ENCODE measurements around the gene PCYT2. TPM values are rescaled to one million over a fixed set of nuclear protein-coding genes. Genes with fewer than 3 reads are reported as not detected.
"Not testable (repeated sequence)": the region's sequence is repeated elsewhere in the genome, so short reads cannot be mapped to it uniquely, and the experiment has no call there.

PCYT2 gene
- 36.0 and 43.4 TPM in 2 replicates for total RNA-seq (2014; rRNA removed; shearing (Covaris generic))

DNA sequence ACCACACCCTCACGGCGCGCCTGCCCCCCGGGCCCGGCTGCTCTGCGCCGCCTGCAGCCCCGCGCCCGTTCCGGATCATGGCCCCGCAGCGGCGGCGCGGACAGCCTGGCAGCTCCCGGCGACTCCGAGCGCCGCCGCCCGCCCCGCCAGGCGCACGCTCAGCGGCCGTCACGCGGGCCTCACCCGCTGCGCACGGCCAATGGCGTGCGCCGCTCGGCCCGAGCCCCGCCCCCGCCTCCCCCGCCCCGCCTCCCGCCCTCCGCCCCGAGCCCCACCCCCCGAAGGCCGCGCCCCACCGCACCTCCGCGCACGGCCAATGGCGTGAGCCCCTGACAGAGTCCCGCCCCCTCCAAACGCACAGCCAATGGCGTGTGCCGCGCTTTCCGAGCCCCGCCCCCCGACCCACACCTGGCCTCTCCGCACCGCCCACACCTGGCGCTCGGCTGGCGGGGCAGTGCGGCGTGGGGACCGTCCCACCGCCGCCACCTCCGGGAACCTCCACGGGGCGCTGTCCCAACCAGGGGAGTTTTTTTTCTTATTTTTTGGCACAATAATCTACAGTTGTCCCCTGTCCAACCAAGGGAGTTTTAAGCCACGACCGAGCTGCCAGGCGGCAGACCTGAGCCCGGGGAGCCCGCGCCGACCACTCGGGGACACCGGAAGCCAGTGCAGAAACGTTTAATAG is at the start of gene PCYT2:
Gene PCYT2 (minus strand): TSS at position 123 of the 685 bp plus-strand sequence. CDS start 44 bp downstream, at position 79.
- DNase-seq (ENCODE audit: low read depth) = peak; percentile 74

DNA sequence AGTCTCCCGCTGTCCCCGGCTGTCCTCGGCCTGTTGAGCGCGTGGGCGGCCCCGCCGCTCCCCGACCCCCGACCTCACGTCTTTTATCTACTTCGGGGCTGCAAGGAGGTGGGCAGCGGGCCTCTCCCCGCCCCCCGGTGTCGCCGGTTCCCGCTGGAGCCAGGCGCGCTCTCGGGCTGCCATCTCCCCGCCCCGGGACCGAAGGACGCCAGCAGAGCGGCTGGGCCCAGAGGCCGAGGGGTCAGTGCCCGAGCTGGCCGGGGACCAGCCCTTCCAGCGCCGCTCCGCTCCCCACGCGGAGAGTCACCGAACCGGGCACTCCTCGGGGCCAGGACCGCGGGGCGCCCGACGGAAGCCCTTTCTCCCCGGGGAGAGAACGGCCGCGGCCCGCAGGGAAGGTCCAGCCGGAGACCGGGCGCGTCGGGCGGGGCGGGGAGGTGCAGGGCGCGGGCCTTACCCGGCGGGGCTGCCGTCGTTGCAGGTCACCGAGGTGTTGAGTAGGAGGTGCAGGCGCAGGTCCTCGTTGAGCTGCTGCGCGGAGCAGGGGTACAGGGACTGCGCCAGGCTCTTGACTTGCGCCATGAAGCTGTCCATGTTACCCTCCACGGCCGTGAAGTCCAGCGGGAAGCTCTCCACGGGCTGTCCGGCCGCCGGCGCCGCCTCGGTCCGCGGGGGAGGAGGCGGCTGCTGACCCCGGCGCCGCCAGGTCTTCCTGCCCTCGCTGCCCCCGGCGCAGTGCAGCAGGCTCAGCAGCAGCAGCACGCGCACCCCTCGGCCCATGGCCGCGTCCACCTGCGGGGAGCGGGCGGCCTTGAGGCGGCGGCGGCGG is 49.1 kb upstream of the PCYT2 start:
- no peak for DNase-seq (ENCODE audit: low read depth)

DNA sequence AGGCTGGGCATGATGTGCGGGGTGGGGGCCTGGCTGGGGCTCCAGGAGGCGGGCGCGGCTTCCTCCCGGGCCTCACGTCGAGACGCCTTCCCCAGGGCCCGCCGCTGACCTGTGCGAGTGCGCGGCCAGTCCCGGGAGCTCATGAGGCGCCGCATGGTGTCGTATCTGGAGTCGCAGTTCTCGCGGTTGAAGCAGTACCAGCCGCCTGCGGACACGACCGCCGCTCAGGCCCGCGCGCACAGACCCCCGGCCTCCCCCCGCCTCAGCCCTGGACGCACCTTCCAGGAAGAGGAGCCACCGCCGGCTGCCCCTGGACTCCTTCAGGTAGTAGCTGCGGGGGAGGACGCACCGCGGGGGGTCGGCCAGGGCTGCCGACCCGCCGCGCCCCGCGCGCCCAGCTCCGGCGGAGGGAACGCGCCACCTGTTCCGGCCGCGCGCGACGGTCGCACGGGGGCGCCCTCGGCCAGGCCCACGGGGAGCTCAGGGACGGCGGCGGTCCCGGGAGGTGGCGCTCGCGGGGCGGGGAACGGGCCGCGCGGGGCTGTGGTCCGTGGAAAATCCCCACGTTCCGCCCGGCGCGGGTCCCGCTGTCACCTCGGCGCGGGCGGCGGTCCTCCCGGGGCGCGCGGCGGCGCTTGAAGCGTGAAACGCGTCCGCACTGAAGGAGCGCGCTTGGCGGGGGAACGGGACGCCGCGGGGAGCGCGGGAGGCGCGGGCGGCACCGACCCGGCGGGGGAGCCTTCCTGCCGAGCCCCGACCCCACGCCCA is 48.3 kb upstream of the PCYT2 start:
- peak; percentile 41 for DNase-seq (ENCODE audit: low read depth)

DNA sequence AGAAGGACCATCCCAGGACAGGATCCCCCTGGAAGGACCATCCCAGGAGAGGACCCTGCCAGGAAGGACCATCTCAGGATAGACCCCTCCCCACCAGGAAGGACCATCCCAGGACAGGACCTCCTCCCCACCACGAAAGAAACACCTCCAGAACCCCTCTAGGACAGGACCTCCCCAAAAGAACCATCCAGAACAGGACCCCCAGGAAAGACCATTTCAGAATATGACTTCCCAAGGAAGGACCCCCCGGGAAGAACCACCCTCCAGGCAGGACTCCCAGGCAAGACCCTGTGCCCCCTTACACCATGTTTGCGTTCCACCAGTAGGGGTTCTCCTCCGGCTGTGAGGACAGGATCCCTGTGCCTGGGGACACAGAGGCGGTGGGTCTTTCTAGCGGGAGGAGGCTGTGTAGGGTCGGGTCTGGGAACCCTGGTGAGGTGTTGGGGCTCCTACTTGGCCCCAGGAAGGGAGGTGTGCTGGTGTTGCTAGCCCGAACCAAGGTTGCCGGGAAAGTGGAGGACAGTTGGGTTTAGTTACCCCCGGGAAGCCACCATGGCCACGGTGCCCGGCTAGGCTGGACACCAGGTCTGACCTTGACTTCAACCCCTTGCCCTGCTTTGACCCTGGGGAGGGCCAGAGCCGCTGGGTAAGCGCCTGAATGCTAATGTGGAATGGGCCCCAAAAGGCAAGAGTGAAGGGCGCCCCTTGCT is 47.6 kb upstream of the PCYT2 start:
- no peak for DNase-seq (ENCODE audit: low read depth)

DNA sequence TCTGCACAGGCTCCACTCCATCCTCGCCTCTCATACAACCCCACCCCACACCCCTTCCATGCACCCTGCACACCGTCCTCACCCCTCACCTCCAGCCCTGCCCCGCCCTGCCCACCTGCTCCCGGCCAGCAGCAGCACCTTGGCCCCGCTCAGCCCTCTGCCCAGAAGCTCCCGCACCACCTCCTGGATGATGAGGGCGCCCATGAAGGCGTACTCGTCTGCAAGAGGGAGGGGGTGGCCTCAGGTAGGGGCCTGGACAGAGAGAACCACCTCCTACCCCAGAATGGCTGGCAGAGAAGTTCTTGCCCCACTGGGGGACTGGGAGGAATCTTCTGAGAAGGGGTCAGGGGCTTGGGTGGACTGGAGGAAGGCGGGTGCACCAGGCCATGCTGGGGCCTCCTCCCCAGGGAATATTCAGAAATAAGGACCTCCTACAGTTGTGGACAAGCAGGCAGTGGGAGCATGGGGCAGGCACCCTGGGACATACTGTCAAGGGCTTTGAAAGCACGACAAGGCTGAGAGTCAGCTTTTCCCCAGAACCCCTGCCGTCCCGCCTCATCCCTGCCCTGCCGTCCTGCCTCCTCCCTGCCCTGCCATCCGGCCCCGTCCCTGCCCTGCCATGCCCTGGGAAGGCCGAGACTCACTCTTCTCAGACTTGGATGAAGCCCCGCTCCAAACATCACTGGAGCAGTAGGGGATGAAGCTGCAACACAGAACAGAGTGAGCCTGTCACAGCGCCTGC is 46.7 kb upstream of the PCYT2 start:
- no peak for DNase-seq (ENCODE audit: low read depth)

DNA sequence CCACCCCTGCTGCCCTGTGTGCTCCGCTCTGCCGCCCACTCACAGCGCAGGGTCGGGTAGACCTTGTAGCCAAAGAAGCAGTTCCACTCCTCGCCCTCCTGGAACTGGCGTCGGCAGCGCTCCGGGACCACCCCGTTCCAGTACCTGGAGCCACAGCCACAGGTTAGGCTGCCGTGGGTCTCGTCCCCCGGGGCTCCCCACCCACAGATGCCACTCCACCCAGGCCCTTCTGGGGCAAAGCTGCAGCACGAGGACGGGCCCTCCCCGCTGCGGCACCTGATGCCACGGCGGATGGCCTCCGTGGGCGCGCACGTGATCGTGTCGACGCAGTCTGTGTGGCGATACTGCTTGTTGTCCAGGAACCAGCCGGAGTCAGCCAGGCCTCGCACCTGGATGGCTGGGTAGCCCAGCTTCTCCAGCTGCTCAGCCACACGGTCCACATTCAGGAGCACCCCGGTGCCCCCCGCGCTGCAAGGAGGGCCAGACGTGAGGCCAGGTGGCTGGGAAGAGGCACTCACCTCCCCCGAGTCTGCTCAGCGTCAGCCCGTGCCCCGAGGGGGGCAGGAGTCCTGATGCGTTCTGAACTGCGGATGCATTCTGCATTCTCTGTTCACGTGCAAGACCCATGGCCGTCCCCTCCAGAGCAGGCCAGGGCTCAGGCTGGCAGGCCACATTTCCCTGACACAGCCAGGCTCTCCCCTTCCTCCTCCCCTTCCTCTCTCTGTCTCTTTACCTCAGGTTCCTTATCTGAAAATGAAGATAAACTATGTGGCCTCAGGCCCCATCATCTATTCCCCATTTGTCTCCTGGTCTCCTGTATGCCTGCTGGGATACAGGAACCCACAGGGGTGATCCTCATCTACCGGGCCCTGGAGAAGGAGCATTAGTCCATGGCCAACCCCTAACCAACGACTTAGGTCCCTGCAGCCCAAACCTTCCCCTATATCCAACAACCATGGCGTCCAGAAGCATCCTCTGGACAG is 45.7 kb upstream of the PCYT2 start:
- DNase-seq (ENCODE audit: low read depth) = no peak

DNA sequence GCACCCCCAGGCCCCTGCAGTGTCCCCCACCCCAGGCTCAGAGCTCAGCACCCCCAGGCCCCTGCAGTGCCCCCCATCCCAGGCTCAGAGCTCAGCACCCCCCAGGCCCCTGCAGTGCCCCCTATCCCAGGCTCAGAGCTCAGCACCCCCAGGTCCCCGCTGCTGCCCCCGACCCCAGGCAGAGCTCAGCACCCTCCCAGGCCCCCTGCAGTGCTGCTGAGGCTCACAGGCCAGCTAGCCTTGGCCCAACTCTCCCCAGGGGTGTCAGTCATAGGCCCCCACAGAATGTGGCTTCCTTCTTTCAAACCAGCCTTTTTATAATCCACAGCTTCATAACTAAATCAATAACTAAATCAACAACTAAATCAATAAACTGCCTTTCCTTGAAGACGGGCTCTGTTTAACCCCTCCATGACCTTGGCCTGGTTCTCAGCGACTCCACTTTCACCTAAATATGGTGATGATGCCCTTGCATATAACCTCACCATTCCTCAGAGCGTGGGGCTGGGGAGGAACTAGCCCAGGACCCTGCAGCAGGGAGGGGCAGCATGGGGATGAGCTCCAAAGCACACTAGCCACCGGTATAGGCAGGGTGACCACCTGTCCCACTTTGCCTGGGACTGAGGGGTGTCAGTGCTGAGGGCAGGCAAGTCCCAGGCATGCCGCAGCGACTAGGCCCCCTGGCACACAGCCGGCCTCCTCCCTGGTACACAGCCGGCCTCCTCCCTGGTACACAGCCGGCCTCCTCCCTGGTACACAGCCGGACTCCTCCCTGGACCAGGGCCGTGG is 44.8 kb upstream of the PCYT2 start:
- DNase-seq (ENCODE audit: low read depth) = no peak

DNA sequence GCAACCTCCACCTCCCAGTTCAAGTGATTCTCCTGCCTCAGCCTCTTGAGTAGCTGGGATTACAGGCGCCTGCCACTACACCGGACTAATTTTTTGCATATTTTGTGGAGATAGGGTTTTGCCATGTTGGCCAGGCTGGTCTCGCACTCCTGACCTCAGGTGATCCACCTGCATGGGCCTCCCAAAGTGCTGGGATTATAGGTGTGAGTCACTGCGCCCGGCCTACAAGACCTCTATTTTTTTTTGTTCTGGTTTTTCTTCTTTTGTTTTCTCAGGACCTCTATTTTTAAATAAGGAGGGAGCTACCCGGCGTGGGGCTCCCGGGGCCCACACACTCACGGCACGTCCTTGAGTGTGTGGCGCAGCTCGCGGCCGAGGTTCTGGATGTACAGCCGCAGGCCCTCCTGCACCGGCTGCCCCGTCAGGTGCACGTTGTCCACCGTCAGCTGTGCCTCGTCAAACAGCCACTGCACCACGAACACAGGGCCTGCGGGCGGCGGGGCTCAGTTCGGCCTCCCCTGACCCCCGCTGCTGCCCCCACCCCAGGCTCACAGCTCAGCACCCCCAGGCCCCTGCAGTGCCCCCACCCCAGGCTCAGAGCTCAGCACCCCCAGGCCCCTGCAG is 44.0 kb upstream of the PCYT2 start:
- no peak for DNase-seq (ENCODE audit: low read depth)

DNA sequence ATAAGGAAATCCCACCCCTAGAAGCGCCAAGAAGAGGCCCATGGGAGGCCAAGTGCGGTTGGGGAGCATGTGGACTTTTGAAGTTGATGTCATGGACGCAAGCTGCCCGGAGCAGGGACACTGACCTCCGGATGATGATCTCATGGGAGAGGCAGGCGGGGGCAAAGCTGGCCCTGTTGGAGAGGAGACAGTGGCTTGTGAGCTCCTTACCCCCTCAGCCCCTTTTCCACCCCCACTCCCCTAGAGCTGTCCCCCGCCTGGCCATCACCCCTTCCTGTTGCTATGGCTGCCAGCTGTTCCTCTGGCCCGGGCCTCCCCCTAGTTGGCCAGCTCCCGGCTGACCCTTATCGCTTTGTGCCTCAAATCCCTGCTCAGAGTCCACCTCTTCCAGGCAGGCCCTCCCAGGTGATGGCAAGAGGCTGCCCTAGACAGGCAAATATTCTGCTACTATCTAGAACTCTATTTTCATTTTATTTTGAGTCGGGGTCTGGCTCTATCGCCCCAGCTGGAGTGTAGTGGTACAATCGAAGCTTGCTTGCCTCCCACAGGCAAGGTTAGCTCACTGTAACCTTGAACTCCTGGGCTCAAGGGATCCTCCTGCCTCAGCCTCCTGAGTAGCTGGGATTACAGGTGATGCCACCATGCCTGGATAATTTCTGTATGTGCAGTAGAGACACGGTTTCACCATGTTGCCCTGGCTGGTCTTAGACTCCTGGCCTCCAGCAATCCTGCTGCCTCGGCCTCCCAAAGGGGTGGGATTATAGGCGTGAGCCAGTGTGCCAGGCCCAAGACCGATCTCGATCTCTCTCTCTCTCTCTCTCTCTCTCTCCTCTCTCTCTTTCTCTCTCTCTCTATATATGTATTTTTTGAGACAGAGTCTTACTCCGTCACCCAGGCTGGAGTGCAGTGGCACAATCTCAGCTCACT is 43.2 kb upstream of the PCYT2 start:
- no peak for DNase-seq (ENCODE audit: low read depth)

DNA sequence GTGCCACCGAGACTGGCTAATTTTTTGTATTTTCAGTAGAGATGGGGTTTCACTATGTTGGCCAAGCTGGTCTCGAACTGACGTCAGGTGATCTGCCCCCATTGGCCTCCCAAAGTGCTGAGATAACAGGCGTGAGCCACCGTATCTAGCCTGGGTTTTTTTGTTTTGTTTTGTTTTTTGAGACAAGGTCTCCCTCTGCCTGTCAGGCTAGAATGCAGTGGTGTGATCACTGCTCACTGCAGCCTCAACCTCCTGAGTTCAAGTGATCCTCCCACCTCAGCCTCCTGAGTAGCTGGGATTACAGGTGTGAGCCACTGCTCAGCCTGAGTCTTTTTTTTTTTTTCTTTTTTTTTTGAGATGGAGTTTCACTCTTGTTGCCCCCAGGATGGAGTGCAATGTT is 42.2 kb upstream of the PCYT2 start:
- DNase-seq (ENCODE audit: low read depth) = not testable (repeated sequence)

DNA sequence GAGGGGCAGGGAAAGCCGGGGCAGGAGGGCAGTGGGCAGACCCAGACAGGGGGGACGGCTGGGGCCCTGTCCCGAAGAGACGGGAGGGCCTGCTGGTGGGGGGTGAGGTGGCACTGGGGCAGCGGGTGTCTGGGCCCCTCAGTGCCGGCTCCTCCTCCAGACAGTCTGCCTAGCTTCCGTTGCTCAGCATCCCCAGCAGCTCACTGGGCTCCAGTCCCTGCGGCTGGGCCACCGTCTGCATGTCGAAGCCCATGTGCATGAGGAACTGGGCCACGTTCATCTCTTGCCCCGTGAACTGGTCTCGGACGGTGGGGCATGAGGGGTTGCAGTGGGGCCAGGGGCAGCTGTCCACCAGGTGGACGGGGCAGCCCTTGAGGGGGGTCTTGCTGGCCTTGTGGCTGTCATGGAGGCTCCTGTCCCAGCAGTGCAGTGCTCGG is 41.6 kb upstream of the PCYT2 start:
- DNase-seq (ENCODE audit: low read depth) = no peak

DNA sequence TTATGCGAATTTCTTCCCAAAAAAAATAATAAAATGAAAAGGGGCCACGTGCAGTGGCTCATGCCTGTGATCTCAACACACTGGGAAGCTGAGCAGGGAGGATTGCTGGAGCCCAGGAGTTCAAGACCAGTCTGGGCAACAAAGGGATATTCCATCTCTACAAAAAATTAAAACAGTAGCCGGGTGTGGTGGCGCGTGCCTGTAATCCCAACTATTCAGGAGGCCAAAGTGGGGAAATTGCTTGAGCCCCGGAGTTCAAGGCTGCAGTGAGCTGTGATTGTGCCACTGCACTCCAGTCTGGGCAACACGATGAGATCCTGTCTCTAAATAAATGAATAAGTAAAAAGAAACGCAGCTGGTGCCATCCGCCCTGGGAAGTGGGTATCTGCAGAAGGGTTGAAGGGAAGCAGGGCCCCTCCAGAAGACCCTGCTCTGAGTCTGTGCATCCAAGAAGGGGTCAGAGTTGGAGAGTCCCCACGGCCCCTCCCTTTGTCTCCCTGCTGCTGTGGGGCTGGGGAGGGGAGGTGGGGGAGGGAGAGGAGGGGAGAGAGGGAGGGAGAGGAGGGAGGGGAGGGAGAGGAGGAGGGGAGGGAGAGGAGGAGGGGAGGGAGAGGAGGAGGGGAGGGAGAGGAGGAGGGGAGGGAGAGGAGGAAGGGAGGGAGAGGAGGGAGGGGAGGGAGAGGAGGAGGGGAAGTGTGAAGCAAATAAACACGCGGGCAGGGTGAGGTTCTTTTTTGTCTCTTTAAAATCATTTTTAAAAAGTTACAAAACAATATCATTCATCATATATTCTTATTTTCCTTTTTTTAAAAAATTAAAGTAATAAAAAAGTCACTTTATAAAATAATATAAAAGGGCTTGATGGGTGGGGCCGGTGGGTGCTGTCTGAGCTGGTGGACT is 40.8 kb upstream of the PCYT2 start:
- no peak for DNase-seq (ENCODE audit: low read depth)

DNA sequence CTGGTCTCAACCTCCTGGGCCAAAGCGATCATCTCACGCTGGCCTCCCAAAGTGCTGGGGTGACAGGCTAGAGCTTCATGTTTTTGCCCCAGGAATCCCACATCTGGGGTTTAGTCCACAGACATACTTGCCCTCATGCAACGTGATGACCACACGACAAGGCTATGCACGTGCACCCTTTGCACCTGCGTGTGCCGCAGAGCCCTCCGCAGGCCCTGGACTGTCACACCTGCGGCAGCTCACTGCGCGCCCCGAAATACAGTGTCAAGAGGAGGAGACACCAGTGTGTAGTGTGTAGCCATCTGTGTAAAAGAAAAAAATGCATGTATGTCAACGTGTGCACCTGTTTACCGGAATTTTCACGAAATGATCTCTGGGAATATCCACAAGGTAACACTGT is 39.3 kb upstream of the PCYT2 start:
- no peak for DNase-seq (ENCODE audit: low read depth)

DNA sequence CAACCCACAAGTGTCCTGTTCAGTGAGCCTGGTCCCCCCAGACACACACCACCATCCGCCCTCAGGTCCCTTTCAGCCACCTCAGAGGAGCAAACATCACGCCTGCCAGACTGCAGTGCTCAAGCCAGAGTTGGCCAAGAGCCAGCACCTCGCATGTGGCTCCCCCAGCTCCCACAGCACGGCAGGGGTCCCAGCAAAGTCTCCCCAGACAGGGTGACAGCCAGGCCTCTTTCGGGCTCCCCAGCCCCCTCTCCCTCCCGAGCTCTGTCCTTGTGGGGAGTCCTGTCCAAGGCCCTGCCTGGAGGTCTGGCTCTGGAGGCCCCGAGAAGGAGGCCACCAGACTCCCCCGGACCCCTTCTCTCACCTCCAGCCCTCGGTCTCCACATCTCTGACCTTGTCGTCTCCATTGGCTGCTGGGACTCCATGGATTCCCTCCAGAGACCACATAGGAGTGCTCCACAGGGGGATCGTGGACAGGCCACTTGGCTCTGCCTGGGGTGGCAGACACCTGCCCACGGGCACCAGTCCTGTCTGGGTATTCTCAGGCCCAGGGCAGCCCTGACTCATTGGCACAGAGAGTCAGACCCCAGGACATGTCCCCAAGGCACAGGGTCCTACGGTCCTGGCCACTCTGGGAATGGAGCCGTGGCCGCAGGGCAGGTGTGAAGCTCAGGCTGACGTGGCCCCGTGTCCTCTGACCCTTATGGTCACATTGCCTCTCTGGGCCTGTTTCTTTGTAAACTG is 37.6 kb upstream of the PCYT2 start:
- DNase-seq (ENCODE audit: low read depth) = no peak

DNA sequence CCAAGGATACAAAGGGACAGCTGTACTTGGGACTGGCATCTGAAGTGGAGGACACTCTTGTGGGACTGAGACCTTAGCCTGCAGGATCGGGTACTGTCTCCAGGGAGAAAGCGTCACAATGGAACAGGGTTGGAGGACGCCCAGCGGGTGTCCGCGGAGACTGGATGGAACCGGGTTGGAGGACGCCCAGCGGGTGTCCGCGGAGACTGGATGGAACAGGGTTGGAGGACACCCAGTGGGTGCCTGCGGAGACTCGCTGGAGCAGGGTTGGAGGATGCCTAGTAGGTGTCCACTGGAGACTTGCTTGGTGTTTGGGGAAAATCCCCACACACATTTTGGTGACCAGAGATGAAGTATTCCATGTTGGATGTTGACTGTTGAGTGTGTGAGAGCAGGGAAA is 36.0 kb upstream of the PCYT2 start, which contains the start of gene MYADML2:
Gene MYADML2 (minus strand): TSS at position 45 of the 400 bp plus-strand sequence. CDS start 5,492 bp downstream, outside the sequence.
- no peak for DNase-seq (ENCODE audit: low read depth)
